Melanocyte of skin (primary cell): ENCODE results near the gene SERINC1. TPM values are rescaled to one million over a fixed set of nuclear protein-coding genes. Genes with fewer than 3 reads are reported as not detected.

Experiments
- small RNA-seq, 2 donors: library from RNA; depleted of rRNA; stranded (forward); fragments of <200 nt; gene quantifications; one replicate each; pipeline ENCODE3, GENCODE V24; 2012
- total RNA-seq, 2 donors: library from RNA; depleted of rRNA; stranded (reverse); fragments of >200 nt; gene quantifications; 2 replicates each; pipeline ENCODE4 v1.2.3, GENCODE V29; 2012

SERINC1 gene
- total RNA-seq: 100 to 1,000 TPM; 146 to 159 TPM

DNA sequence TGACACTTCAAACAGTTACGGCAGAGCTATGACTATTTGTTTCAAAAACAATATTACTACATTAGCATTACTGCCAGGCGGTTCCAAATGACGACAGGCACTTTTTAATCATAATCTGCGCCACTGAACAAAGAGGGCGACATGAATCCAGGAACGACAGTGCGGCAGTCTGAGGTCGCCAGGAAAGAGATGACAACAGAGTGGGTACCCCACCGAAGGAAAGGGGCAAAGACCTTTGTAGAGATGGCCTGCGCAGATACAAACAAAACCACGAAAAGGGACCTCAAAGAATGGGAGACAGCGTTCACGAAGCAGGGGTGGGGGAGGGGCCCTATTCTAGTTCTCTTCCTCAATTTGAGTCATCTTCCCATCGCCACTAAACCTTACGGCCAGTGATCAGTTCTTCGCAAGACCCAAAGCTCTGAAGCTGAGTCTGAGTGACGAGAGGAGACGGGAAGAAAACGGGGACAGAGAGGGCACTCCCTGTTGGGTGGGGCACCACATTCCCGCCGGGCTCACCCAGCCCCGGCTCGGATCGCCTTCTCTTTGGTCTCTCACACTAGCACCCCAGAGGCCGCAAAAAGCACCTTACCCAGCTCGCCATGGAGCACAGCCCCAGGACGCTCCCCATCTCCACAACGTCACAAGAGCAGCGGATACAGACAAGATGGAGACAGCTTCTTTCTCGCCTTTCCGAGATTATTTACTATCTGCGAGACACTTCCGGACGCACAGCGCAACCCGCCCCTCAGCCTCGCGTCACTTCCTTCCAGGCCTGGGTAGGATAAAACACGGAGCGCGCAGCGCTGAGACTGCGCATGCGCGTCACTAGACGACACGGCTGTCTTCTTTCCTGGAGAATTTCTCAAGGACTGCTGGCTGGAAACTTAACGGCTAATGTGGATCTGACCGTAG is at the start of gene SERINC1:
Gene SERINC1 (minus strand): TSS at position 701 of the 915 bp plus-strand sequence. CDS start 70 bp downstream, at position 631.

DNA sequence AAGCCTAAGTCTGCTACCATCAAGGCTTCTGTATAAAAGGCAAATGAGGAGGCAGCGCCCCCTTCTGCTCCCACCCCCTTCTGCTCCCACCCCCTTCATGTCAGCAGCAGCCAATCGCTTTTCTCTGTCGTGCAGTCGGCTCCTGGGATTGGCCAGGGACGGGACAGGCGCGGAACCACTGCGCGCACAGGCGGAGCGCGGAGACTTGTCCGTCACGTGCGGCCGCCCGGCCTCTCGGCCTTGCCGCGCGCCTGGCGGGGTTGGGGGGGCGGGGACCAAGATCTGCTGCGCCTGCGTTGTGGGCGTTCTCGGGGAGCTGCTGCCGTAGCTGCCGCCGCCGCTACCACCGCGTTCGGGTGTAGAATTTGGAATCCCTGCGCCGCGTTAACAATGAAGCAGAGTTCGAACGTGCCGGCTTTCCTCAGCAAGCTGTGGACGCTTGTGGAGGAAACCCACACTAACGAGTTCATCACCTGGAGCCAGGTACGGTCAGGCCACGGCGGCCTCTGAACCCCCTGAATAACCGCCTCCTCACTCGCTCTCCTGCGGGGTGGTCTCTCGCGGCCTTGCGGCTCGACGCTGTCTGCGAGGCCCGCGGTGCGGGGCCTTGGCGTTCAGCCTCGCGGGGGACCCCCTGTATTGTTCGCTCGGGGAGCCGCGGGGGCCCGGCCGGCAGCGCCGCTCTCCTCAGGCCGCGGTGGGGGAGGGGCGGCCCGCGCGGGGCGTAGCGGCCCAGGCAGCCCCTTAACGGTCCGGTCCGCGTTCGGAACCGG is 72.1 kb downstream of the SERINC1 start, which contains the start of gene HSF2:
Gene HSF2 (plus strand): TSS at position 305 of the 773 bp plus-strand sequence. CDS start 86 bp downstream, at position 391.

Small RNA genes lying within 50 kb of the gene (small RNA-seq; reads per million reads assigned to genes)
- gene Z99129.1: 0 reads per million in 2 donors

Other genes with a start within 250 kb of the SERINC1 start
- 10 to 100 TPM; 13.1 to 29.0 TPM for gene HSF2, start 72.2 kb downstream of the SERINC1 start, total RNA-seq
- gene PKIB, start 138.6 kb upstream of the SERINC1 start, total RNA-seq: 10 to 100 TPM; 17.0 to 23.1 TPM